Glutamatergic neuron (in vitro differentiated cells): Measurements from ENCODE around the gene GBP1. TPM values are rescaled to one million over a fixed set of nuclear protein-coding genes. Genes with fewer than 3 reads are reported as not detected.
"Not testable (repeated sequence)": the region's sequence is repeated elsewhere in the genome, so short reads cannot be mapped to it uniquely, and the experiment has no call there.

Experiments
- DNase-seq: peaks from one replicate; pipeline ENCODE4 v3.0.0; 2022
- H3K27ac Mint-ChIP-seq: one replicate; pipeline ENCODE4 v1.8.0; 2020; ENCODE audit warnings: mild to moderate bottlenecking, mixed read lengths, inconsistent platforms; ENCODE audit not compliant: unreplicated experiment
- H3K27me3 Mint-ChIP-seq: one replicate; pipeline ENCODE4 v1.8.0; 2020; ENCODE audit warnings: mild to moderate bottlenecking, moderate library complexity, mixed read lengths, inconsistent platforms; ENCODE audit not compliant: unreplicated experiment
- H3K36me3 Mint-ChIP-seq: one replicate; pipeline ENCODE4 v1.8.0; 2020; ENCODE audit warnings: mild to moderate bottlenecking, mixed read lengths, inconsistent platforms; ENCODE audit not compliant: unreplicated experiment
- H3K4me1 Mint-ChIP-seq: one replicate; pipeline ENCODE4 v1.8.0; 2020; ENCODE audit warnings: mild to moderate bottlenecking, low read depth, mixed read lengths, inconsistent platforms; ENCODE audit not compliant: unreplicated experiment
- H3K4me3 Mint-ChIP-seq: one replicate; pipeline ENCODE4 v1.8.0; 2020; ENCODE audit warnings: mild to moderate bottlenecking, mixed read lengths, inconsistent platforms; ENCODE audit not compliant: unreplicated experiment
- H3K9me3 Mint-ChIP-seq: one replicate; pipeline ENCODE4 v1.8.0; 2020; ENCODE audit warnings: mild to moderate bottlenecking, moderate library complexity, mixed read lengths, inconsistent platforms; ENCODE audit not compliant: unreplicated experiment
- CTCF ChIP-seq: fragments of 200-600 bp; sonication (generic); IDR thresholded peaks from one replicate; pipeline ENCODE4 v1.5.0; 2021; ENCODE audit not compliant: partially characterized antibody, unreplicated experiment
- total RNA-seq: library from RNA; stranded (reverse); fragmentation: NEBNext Ultra II Directional; extraction: Animal tissue kit (Norgen Biotek cat#: 25700); gene quantifications from one replicate; pipeline ENCODE4 v1.2.1, GENCODE V29; 2021; ENCODE audit not compliant: unreplicated experiment

Gene GBP1
- total RNA-seq, 1 donor from 2014 or later: not detected

DNA sequence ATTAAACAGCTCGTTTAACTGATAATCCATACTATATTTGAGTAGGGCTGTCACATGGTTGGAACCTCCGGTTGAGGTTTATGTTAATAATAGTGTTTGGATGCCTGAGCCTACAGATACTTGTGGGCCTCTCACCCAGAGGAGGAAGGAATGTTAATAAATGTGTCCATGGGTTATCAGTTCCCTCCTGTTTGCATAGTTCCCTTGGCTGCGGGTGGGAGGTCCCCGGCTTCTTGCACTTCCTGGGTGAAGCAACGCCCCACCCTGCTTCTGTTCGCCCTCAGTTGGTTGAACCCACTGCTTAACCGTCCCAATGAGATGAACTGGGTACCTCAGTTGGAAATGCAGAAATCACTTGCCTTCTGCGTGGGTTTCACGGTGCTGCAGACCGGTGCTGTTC lies 23.6 kb upstream of the GBP1 start:
- H3K9me3 Mint-ChIP-seq: no peaks in the 10 kb centered on the region
- no peak overlapping the region for H3K4me3 Mint-ChIP-seq
- no peak for DNase-seq
- no peaks in the 10 kb centered on the region for H3K36me3 Mint-ChIP-seq
- no peaks in the 10 kb centered on the region for H3K4me1 Mint-ChIP-seq
- TF ChIP-seq CTCF: no peak
- no peak overlapping the region for H3K27ac Mint-ChIP-seq
- no peaks in the 10 kb centered on the region for H3K27me3 Mint-ChIP-seq

DNA sequence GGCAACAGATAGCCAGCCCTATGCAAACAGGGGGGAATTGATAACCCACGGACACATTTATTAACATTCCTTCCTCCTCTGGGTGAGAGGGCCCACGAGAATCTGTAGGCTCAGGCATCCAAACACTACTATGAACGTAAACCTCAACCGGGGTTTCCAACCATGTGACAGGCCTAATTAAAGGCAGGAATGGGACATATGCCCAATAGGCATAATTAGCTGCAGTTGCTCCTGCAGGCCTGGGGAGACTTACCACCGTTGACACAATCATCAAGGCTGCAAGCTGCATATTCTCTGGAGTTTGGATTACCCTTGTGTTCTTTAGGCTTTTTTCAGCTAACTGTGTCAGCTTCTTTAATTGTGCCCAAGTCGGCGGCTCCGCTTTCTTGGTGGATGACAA lies 22.2 kb upstream of the GBP1 start:
- Mint-ChIP-seq H3K36me3 (no peaks in the 10 kb centered on the region), H3K4me3 (no peak overlapping the region), H3K27ac (no peak overlapping the region), H3K27me3 (no peaks in the 10 kb centered on the region), H3K4me1 (no peaks in the 10 kb centered on the region), H3K9me3 (no peaks in the 10 kb centered on the region)
- no peak for DNase-seq
- TF ChIP-seq CTCF: no peak

DNA sequence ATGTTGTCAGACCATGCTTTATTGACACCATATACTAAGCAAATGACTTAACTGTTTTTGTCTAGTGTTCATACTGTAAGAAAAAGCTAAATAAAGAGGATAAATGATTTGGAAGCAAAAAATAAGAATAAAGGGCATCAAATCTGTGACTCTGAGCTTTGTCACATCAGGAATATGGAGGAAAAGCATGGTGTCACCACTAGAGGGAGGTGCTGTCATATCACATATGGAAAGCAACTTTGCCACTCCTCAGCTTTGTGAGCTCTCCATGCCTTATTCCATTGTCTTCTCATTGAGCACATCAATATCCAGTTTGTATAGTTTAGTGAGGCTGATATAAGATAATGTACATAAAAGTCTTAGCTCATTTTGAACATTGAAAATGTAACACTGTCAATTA lies 20.8 kb upstream of the GBP1 start:
- no peak overlapping the region for H3K4me3 Mint-ChIP-seq
- no peaks in the 10 kb centered on the region for H3K36me3 Mint-ChIP-seq
- no peaks in the 10 kb centered on the region for H3K27me3 Mint-ChIP-seq
- H3K27ac Mint-ChIP-seq: no peak overlapping the region
- DNase-seq: no peak
- TF ChIP-seq CTCF: no peak
- H3K9me3 Mint-ChIP-seq: no peaks in the 10 kb centered on the region
- no peaks in the 10 kb centered on the region for H3K4me1 Mint-ChIP-seq

- DNase-seq: no peak
- no peaks in the 10 kb centered on the region for H3K4me1 Mint-ChIP-seq
- TF ChIP-seq CTCF: no peak
- no peak overlapping the region for H3K27ac Mint-ChIP-seq
- peaks cover 5% of the 10 kb centered on the region for H3K36me3 Mint-ChIP-seq
- H3K4me3 Mint-ChIP-seq: no peak overlapping the region
- H3K27me3 Mint-ChIP-seq: peaks cover 3% of the 10 kb centered on the region
- H3K9me3 Mint-ChIP-seq: peaks cover 2% of the 10 kb centered on the region
Observed at GRCh38 chr1:89081005-89081404, 16.0 kb upstream of the GBP1 start.

GRCh38 chr1:89080068-89080467 lies 15.1 kb upstream of the GBP1 start:
- H3K27me3 Mint-ChIP-seq: not testable (repeated sequence)

GRCh38 chr1:89072466-89073065 lies 7.6 kb upstream of the GBP1 start:
- H3K9me3 Mint-ChIP-seq, H3K4me1 Mint-ChIP-seq, DNase-seq, H3K27ac Mint-ChIP-seq, H3K27me3 Mint-ChIP-seq, H3K36me3 Mint-ChIP-seq, H3K4me3 Mint-ChIP-seq: not testable (repeated sequence)

More at GRCh38 chr1:89080068-89080467, 15.1 kb upstream of the GBP1 start:
- H3K9me3 Mint-ChIP-seq, H3K27ac Mint-ChIP-seq, H3K4me1 Mint-ChIP-seq, H3K4me3 Mint-ChIP-seq, H3K36me3 Mint-ChIP-seq, DNase-seq: not testable (repeated sequence)
